ENCODE measurements around the gene PRKCB.
A peak's percentile ranks its signal among the peaks of the same experiment; 100 is the strongest.
"Not testable (repeated sequence)": the region's sequence is repeated elsewhere in the genome, so short reads cannot be mapped to it uniquely, and the experiment has no call there.

Gene PRKCB

GRCh38 chr16:24007391-24007790 is 171.6 kb downstream of the PRKCB start:
- no peak for DNase-seq (ENCODE audit: low read depth in 2 of 2)

GRCh38 chr16:24007934-24008333 is 172.2 kb downstream of the PRKCB start:
- no peak for DNase-seq (ENCODE audit: low read depth in 2 of 2)

GRCh38 chr16:24009098-24009497 is 173.3 kb downstream of the PRKCB start:
- no peak for DNase-seq (ENCODE audit: low read depth in 2 of 2)

GRCh38 chr16:24009955-24010354 is 174.2 kb downstream of the PRKCB start:
- no peak for DNase-seq (ENCODE audit: low read depth in 2 of 2)

GRCh38 chr16:24010440-24011089 is 174.8 kb downstream of the PRKCB start:
- DNase-seq (ENCODE audit: low read depth in 2 of 2), result peak; percentile 72 to 75

GRCh38 chr16:24011237-24011636 is 175.5 kb downstream of the PRKCB start:
- DNase-seq (ENCODE audit: low read depth in 2 of 2), result no peak

GRCh38 chr16:24013054-24013636 is 177.4 kb downstream of the PRKCB start:
- no peak for DNase-seq (ENCODE audit: low read depth in 2 of 2)

GRCh38 chr16:24013864-24014645 is 178.3 kb downstream of the PRKCB start:
- peak; percentile 9 to 41 for DNase-seq (ENCODE audit: low read depth in 2 of 2)

GRCh38 chr16:24014955-24015354 is 179.2 kb downstream of the PRKCB start:
- not testable (repeated sequence) for DNase-seq (ENCODE audit: low read depth in 2 of 2)

- no peak for DNase-seq (ENCODE audit: low read depth in 2 of 2)
These were observed 180.1 kb downstream of the PRKCB start for GRCh38 chr16:24015923-24016322.

- no peak for DNase-seq (ENCODE audit: low read depth in 2 of 2)
These were observed 182.7 kb downstream of the PRKCB start for GRCh38 chr16:24018485-24018884.

GRCh38 chr16:24022797-24023196 is 187.0 kb downstream of the PRKCB start:
- DNase-seq (ENCODE audit: low read depth in 2 of 2), result no peak

- DNase-seq (ENCODE audit: low read depth in 2 of 2), result no peak
These were observed 187.8 kb downstream of the PRKCB start for GRCh38 chr16:24023621-24024020.

- DNase-seq (ENCODE audit: low read depth in 2 of 2), result no peak
These were observed 189.2 kb downstream of the PRKCB start for GRCh38 chr16:24024971-24025370.

- DNase-seq (ENCODE audit: low read depth in 2 of 2), result no peak
These were observed 191.7 kb downstream of the PRKCB start for GRCh38 chr16:24027466-24027865.

- not testable (repeated sequence) for DNase-seq (ENCODE audit: low read depth in 2 of 2)
These were observed 194.1 kb downstream of the PRKCB start for GRCh38 chr16:24029841-24030240.

- DNase-seq (ENCODE audit: low read depth in 2 of 2), result no peak
These were observed 199.5 kb downstream of the PRKCB start for GRCh38 chr16:24035127-24035842.

GRCh38 chr16:24036038-24036543 is 200.3 kb downstream of the PRKCB start:
- DNase-seq (ENCODE audit: low read depth in 2 of 2), result no peak

- no peak for DNase-seq (ENCODE audit: low read depth in 2 of 2)
These were observed 200.8 kb downstream of the PRKCB start for GRCh38 chr16:24036614-24037013.

- DNase-seq (ENCODE audit: low read depth in 2 of 2), result no peak
These were observed 201.6 kb downstream of the PRKCB start for GRCh38 chr16:24037335-24037734.

GRCh38 chr16:24041834-24042631 is 206.2 kb downstream of the PRKCB start:
- DNase-seq (ENCODE audit: low read depth in 2 of 2), result peak; percentile 54 to 74

Data from stimulated activated CD4-positive, alpha-beta T cell treated with anti-CD3 and anti-CD28 coated beads, Interleukin-15, amount 100 ng/mL, for 48 hours (primary cell).